ENCODE measurements around the gene GZMM. TPM values are rescaled to one million over a fixed set of nuclear protein-coding genes. Genes with fewer than 3 reads are reported as not detected.

GZMM gene
- total and polyA plus RNA-seq, 2 experiments from 2014 or later, result 0.29 TPM; not detected in 1

- TF ChIP-seq ZNF462 (CRISPR knock-in tag; IDR thresholded peaks at IDR 0.05) (no peak), NANOG (IDR thresholded peaks at IDR 0.05; ENCODE audit: borderline replicate concordance) (no peak), POLR2AphosphoS5 (IDR thresholded peaks at IDR 0.05; ENCODE audit: low read depth) (no peak)
These were observed 18.8 kb upstream of the GZMM start (continued) for GRCh38 chr19:525029-525428.

- no peak overlapping the region for H3K27ac Mint-ChIP-seq
- H3K9me3 Mint-ChIP-seq, result peaks cover 22% of the 10 kb centered on the region
- DNase-seq (ENCODE audit: low spot score) (no peak), ATAC-seq (no peak)
- H3K4me3 Mint-ChIP-seq, result no peak overlapping the region
- no peak overlapping the region for H3K4me3 ChIP-seq
- no peaks in the 10 kb centered on the region for H3K4me1 ChIP-seq (ENCODE audit: insufficient read depth)
- H3K4me2 ChIP-seq, result peak overlapping the region; percentile 60
- peaks cover 10% of the 10 kb centered on the region; the same call in 2 of the 3 replicates for H3K36me3 Mint-ChIP-seq (ENCODE audit: low read depth)
- H3K4me1 Mint-ChIP-seq, result peaks cover 9% of the 10 kb centered on the region
- H3K79me2 ChIP-seq (replicated peaks; ENCODE audit: insufficient read depth), result no peaks in the 10 kb centered on the region
- no peaks in the 10 kb centered on the region for H3K9me2 ChIP-seq (ENCODE audit: insufficient read depth)
- H4K20me1 ChIP-seq (replicated peaks; ENCODE audit: insufficient read depth), result no peaks in the 10 kb centered on the region
- H2AFZ ChIP-seq, result no peak overlapping the region
- no peak overlapping the region for H3K27ac ChIP-seq (ENCODE audit: low read depth)
- peaks cover 22% of the 10 kb centered on the region for H3K27me3 Mint-ChIP-seq (ENCODE audit: insufficient read depth, low read depth, poor library complexity)
- no peaks in the 10 kb centered on the region for H3K36me3 ChIP-seq (ENCODE audit: insufficient read depth)
- H3K27me3 ChIP-seq (ENCODE audit: insufficient read depth), result peaks cover 3% of the 10 kb centered on the region; the same call in 1 of the 2 replicates
- H3F3A ChIP-seq (replicated peaks; ENCODE audit: low read depth), result peaks cover 8% of the 10 kb centered on the region
- TF ChIP-seq ZNF331 (CRISPR knock-in tag; IDR thresholded peaks at IDR 0.05; ENCODE audit: low read depth) (no peak), POLR2AphosphoS5 (IDR thresholded peaks at IDR 0.05; ENCODE audit: low read depth) (no peak), ETS1 (IDR thresholded peaks at IDR 0.05) (no peak), CTCF (conservative IDR thresholded peaks at IDR 0.05; ENCODE audit: low read depth in 2 of 2) (no peak), NANOG (IDR thresholded peaks at IDR 0.05; ENCODE audit: borderline replicate concordance) (no peak), REST (IDR thresholded peaks at IDR 0.05; ENCODE audit: unreplicated experiment) (no peak), EZH2phosphoT487 (IDR thresholded peaks at IDR 0.05; ENCODE audit: unreplicated experiment) (no peak), ZNF114 (CRISPR knock-in tag; IDR thresholded peaks at IDR 0.05) (no peak), EZH2 (IDR thresholded peaks at IDR 0.05; ENCODE audit: low read depth, unreplicated experiment) (no peak), STAT1 (IDR thresholded peaks at IDR 0.05; ENCODE audit: unreplicated experiment) (no peak), JUNB (IDR thresholded peaks at IDR 0.05; ENCODE audit: unreplicated experiment) (no peak), CREB1 (CRISPR knock-in tag; IDR thresholded peaks at IDR 0.05; ENCODE audit: low read depth) (no peak)
These were observed 17.9 kb upstream of the GZMM start for GRCh38 chr19:525857-526419.

All from GM23338 (cell line).